Putamen (tissue), 1 donor: ENCODE results near the gene DGAT2.
A peak's percentile ranks its signal among the peaks of the same experiment; 100 is the strongest.
"Not testable (repeated sequence)": the region's sequence is repeated elsewhere in the genome, so short reads cannot be mapped to it uniquely, and the experiment has no call there.

Source experiments
- DNase-seq: peaks from one replicate; pipeline ENCODE4 v3.0.0-alpha.2; 2016; ENCODE audit warnings: low spot score

DGAT2 gene

DNA sequence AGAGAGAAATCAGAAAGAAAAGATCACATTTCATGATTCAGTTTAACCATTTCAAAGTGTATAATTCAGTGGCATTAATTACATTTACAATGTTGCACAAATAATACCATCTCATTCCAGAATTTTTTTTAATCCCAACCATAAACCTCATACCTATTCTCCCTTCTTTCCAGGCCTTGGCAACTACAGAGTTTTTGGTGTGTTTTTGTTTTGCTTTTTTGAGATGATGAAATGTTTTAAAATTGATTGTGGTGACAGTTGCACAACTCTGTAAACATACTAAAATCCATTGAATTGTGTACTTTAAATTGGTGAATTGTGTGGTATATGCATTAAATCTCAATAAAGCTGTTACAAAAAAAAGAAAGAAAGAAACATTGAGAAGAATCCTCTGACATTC lies 13.6 kb upstream of the DGAT2 start:
- DNase-seq = not testable (repeated sequence)

DNA sequence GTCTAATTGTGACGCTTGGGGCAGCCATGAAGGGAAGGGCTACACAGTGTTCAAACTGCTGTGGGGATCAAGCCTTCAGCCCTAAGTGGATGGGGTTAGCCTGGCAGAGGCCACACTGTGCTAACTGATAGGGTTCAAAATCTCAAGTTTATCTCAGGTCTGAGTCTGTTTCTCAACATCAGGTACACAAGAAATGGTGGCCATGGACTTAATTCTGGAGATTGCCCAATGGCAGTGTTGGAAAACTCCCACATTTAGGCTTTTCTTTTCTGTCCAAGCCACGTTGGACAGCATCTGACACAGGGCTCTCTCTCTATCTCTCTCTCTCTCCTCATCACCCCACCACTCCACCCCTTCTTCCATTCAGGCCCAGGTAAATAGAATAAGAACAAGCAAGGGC lies 10.9 kb upstream of the DGAT2 start:
- no peak for DNase-seq

GRCh38 chr11:75759832-75760231 lies 8.7 kb upstream of the DGAT2 start:
- DNase-seq = no peak

DNA sequence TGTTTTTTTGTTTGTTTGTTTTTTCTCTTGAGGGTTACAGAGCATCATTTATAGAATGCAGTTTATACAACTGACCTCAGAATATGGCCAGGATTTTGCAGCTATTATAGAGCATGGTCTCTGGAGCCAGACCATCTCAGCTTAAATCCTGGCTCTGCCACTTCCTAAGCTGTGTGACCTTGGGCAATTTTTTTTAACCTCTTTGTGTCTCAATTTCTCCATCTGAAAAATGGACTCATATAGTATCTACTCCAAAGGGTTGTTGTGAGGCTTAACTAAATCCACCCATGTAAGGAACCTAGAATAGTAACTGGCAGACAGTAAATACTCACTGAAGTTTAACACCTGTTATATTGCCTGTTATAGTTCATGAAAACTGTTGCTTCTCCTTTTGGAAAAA lies 8.3 kb upstream of the DGAT2 start:
- no peak for DNase-seq

DNA sequence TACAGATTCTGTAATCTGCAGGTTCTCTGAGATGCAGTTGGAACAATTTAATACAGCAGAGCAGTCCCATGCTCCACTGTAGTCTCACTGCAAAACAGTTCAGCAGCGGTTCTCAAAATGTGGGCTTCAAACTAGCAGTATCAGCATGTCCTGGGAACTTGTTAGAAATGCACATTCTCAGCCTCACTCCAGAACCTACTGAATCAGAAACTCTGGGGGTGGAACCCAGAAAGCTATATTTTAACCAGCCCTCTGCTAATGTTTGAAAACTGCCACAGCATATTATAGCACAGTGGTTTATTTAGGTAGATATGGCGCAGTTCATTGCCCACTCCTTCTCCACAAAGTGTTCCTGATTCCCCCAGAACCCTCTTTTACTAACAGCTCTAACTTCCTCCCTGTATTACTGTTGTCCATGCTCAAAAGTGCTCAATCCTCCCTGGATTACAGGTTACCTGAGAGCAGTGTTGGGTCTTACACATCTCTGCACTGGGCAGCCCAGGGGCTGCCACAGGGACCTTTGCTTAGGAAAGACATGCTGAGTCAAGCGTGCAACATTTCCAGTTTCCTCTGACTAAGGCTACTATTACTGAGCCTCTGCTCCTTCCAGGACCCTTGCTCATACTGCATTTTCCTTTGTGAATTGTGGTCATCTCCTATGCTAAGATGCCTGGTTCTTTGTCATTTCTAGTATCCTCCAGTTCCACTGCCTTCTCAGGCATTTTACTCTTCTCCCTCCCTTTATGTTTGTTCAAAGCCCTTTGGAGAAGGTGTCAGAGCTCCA lies 7.7 kb upstream of the DGAT2 start:
- no peak for DNase-seq

GRCh38 chr11:75762158-75762557 lies 6.4 kb upstream of the DGAT2 start:
- DNase-seq = no peak

DNA sequence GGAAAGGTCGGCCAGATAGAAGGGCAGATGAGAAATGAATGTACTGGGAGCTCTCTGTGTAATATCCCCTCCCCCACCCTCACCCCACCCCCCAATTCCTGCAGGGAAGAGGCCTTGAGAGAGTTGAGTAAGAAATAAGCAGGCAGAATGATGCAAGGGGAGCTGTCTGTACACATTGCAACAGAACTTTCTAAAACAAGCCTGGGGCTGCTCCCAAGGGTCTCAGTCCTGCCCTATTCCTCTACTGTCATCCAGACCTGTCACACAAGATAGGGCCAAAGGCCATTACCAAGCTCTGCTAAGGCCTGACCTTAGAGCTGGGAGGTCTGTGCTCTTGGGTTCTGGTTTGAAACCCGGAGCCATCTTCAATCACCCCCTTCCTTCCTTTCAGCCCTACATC lies 5.7 kb upstream of the DGAT2 start:
- no peak for DNase-seq

- DNase-seq = no peak
These were observed 4.7 kb upstream of the DGAT2 start for GRCh38 chr11:75763846-75764245.

GRCh38 chr11:75765116-75765515 lies 3.5 kb upstream of the DGAT2 start:
- DNase-seq = no peak

GRCh38 chr11:75766443-75767227 lies 1.9 kb upstream of the DGAT2 start:
- DNase-seq = no peak

DNA sequence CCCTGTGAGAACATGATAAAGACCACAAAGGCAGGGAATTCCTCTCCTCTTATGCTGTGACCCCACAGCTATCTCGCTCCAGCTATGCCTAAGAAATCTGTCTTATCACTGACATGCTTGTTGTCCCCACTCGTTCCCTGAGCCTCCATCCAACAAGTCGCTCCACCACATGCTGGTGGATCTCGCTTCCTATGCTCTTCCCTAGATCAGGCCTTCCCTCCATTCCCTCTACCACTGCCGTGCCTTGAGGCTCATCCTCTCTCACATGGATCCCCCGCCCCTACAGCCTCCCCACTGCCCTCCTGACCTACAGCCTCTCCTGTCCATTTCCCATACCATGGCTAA lies 1.4 kb upstream of the DGAT2 start:
- no peak for DNase-seq

DNA sequence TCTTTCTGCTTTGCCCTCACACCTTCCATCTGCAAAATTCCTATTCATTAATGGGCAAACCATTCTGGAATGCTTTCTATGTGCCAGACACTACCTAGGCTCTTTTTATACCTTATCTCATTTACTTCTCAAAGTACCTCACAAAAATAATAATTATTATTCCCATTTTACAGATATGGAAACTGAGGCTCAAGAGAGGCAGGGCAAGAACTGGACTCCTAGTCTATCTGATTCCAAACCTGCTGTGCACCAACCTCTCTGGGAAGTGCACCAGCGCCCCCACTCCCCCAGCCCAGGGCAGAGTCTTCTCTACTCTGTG lies 826 bp upstream of the DGAT2 start:
- DNase-seq = no peak

DNA sequence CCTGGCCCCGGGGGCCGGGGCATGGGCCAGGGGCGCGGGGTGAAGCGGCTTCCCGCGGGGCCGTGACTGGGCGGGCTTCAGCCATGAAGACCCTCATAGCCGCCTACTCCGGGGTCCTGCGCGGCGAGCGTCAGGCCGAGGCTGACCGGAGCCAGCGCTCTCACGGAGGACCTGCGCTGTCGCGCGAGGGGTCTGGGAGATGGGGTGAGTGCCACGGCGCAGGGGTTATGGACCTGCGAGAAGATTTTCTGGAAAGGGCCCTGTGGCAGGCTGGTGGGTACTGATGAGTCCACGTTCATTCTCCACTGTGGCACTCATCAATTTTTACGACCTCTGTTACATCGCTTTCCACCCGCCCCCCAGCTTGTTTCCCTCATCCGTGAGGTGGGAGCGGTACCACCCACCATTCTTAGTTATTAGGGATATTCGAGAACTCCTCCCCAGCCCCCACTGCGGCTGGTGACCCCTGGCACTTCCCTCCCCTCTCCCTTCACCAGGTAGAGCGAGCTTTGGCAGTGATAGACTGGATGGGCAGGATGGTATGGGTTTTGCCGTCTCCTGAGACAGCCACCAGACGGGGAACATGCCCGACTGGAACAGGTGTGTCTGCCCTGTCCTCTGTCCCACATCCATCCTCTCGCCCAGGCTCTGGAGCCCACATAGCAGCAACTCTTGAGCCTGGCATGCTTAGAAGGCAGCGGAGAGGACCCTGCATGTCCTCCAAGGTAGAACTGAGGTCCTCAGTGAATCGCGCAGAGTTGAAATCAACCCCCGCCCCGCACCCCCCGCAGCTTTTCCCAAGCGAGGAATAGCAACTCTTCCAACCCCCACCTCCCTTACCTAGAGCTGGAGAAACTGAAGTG lies 562 bp downstream of the DGAT2 start:
- DNase-seq = peak; percentile 49

GRCh38 chr11:75770102-75770501 lies 1.5 kb downstream of the DGAT2 start:
- DNase-seq = no peak

DNA sequence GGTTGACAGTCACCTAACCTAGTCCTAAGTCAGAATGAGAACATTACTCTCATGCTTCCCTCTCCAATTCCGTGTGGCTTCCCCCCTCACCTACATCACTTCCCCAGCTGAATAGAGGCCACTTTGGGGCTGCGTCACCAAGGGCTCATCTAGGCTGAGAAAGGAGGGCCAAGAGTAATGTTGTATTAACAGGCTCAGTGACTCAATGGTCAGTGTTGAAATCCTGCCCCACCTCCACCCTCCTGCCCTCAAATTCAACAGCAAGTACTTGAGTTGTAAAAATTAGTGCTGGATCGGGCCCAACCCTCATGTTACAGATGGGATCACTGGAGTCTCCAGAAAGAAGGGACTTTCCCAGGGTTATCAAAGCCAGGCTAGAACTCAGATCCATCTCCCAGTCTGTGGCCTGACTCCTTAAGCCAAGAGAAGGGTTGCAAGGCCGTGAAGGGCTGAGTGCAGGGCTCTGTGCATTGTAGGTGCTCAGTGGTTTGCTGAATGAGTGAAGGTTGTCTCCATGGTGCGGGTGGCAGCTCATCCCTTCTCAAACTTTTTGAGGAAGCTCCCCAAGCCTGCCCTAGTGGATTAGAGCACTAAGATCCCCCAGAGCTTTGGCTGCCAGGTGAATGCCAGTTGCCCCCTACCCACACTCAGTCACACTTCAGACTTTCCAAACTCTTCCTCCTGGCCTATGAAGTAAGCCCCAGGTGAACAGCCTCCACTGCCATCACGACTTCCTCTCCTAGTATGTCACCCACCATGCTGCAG lies 3.2 kb downstream of the DGAT2 start:
- DNase-seq = no peak

DNA sequence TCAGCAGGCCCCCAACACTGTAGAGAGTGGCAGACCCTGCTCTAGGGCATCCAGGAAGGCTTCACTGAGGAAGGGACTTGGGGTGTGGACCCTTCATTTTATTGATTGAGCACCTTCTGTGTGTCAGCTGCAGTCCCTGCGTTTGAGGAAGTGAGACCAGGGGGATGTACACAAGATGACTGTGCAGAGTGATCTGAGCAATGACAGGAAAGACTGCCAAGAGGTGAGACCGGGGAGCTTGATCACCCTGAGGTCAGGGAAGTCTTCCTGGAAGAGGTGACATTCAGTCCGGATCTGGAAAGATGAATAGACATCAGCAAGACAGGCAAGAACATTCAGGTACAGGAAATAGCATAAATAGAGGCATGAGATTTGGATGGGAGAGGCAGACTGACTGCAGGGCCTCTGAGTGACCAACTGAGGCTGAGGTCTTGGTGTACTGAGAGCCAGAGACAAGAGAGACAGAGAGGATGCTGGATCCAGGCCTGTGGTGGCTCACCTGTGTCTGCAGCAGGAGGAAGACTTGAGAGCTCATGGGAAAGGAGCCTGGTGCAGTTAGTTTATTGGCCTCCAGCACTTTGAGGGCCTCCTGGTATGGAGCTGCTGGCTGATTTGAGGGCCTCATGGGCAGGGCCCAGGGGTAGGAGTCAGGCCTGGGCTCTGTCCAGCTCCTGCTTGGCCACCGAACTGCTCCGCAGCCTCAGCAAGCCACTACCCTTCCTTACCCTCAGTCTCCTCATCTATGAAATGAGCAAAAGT lies 5.2 kb downstream of the DGAT2 start:
- DNase-seq = no peak

DNA sequence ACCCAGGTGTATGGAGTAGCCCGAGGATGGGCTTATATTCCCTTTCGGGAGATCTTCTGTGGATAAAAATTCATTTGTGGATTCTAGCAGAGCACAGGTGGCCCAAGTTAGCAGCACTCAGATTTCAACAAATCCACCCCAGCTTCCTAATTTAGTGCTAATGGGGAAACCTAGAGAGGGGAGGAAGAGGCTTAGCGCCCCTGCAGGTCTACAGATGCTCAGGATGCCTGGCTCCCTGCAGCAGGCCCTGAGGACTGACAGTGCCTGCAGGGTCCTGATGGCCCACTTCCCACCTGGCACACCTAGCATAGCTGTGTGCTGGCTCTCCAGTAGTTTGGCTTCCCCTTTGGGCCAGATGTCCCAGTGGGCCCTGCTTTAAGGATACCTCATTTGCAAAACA lies 6.5 kb downstream of the DGAT2 start:
- no peak for DNase-seq

DNA sequence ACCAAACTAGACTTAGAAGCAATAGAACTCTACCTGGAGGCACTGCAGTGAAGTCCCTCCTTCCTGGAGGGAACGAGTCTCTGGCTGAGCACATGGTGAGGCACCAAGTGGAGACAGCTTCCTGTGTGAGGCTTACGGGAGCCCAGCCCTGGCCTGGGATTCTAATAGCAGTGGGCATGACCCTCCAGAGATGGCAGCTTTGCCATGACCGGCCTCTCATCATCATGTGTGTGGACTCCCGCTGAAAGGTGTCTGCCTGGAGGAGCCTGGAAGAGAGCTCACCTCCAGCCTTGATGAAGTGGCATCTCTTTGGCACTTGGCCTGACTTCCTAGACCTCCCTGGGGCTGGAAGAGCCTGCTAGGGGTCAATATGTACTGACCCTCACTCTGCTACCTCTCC lies 8.0 kb downstream of the DGAT2 start:
- no peak for DNase-seq

- no peak for DNase-seq
These were observed 9.0 kb downstream of the DGAT2 start for GRCh38 chr11:75777461-75778110.

DNA sequence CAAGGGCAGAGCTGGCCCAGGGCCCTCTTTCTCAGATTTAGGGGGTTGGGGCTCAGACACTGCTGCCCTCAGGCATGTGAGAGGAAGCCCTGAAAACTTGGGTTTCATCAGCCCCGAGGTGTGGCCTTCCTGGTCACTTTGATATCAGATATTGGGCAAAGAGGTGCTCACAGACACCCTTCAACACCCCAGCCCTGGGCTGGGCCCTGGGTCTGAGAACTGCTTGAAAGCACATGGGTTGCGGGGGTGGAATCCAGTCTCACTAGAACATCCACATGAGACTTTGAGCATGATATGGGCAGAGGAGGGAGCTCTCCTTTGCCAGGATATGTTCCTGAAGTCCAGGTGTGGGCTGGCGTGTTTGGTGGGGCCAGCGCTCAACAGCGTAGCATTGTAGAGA lies 10.4 kb downstream of the DGAT2 start:
- DNase-seq = no peak

GRCh38 chr11:75779960-75780359 lies 11.4 kb downstream of the DGAT2 start:
- DNase-seq = peak; percentile 48
